Tibial nerve (tissue), 4 donors: ENCODE data around the gene SMIM7. TPM values are rescaled to one million over a fixed set of nuclear protein-coding genes. Genes with fewer than 3 reads are reported as not detected.
"Not testable (repeated sequence)": the region's sequence is repeated elsewhere in the genome, so short reads cannot be mapped to it uniquely, and the experiment has no call there.

ENCODE experiments used
- DNase-seq, 2 donors: peaks; one replicate each; pipeline ENCODE4 v3.0.0-alpha.2; 2019; ENCODE audit warnings: low spot score in 2 of 2
- H3K27ac ChIP-seq, 4 donors: fragments of 200-600 bp; sonication (generic) in 3 of 4; one replicate each; pipeline ENCODE4 v1.5.1; 2017 to 2019; ENCODE audit warnings: mild to moderate bottlenecking in 1 of 4
- H3K27me3 ChIP-seq, 2 donors: fragments of 200-600 bp; sonication (generic) in 1 of 2; one replicate each; pipeline versions ENCODE4 v1.5.1 to v1.6.0; 2017 to 2019
- H3K36me3 ChIP-seq, 3 donors: fragments of 200-600 bp; sonication (generic); one replicate each; pipeline ENCODE4 v1.5.1; 2018 to 2019
- H3K4me1 ChIP-seq, 4 donors: fragments of 200-600 bp; sonication (generic) in 3 of 4; one replicate each; pipeline ENCODE4 v1.5.1; 2017 to 2019
- H3K4me3 ChIP-seq, 4 donors: fragments of 200-600 bp; sonication (generic) in 3 of 4; one replicate each; pipeline ENCODE4 v1.5.1; 2017 to 2019; ENCODE audit warnings: mild to moderate bottlenecking in 1 of 4, moderate library complexity in 1 of 4
- H3K9me3 ChIP-seq, 4 donors: fragments of 200-600 bp; sonication (generic) in 3 of 4; one replicate each; pipeline ENCODE4 v1.5.1; 2017 to 2019
- EP300 ChIP-seq, 2 donors: sonication (generic); formaldehyde crosslinking; IDR thresholded peaks; one replicate each; pipeline ENCODE4 v1.6.1; 2017; ENCODE audit warnings: antibody characterized with exemption in 2 of 2, mild to moderate bottlenecking in 1 of 2
- POLR2A ChIP-seq, 2 donors: fragments of 450-650 bp; IDR thresholded peaks; one replicate each; pipeline ENCODE4 v1.6.1; 2017; ENCODE audit warnings: antibody characterized with exemption in 2 of 2, mild to moderate bottlenecking in 2 of 2, moderate library complexity in 2 of 2
- WGBS, 2 donors: methylation state at CpG; one replicate each; pipeline ENCODE4 v1.1.5; 2018; 5-methylcytosine and 5-hydroxymethylcytosine counted together
- total RNA-seq, 4 donors: library from RNA; depleted of rRNA; stranded (reverse); fragments of >200 nt; gene quantifications; one replicate each; pipeline ENCODE4 v1.1.0, GENCODE V29; 2016
- TF ChIP-seq, protein P1 (sequence below), 5 experiments: fragments of 200-600 bp in 3 of 5; fragments of 450-650 bp in 2 of 5; sonication (generic) in 3 of 5; IDR thresholded peaks; one replicate each; pipeline ENCODE4 v1.5.1; 2016 to 2019; ENCODE audit warnings: antibody characterized with exemption in 5 of 5, mild to moderate bottlenecking in 3 of 5, moderate library complexity in 2 of 5

SMIM7 gene
- total RNA-seq, 4 donors from 2014 or later: 105 to 175 (median 132) TPM

DNA sequence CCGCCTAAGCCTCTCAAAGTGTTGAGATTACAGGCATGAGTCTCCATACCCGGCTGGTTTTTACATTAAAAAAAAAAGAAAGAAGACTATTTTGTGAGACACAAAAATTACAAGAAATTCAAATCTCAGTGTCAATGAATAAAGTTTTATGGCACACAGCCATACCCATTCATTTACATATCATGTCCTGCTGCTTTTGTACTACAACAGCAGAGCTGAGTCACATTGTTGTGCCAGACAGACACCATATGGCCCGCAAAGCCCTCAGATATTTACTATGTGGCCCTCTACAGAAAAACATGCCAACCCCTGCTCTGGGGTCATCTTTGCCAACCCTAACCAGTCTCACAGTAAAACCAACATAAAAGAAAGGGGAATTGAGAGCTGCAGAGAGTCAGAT is 5.3 kb downstream of the SMIM7 start:
- peaks cover 4 to 84% (median 34%) of the 10 kb centered on the region in 3 donors for H3K36me3 ChIP-seq
- no peak overlapping the region for H3K27ac ChIP-seq
- WGBS, 2 donors: 66 to 74% methylated on average over 3 of the region's 3 CpGs
- no peaks in the 10 kb centered on the region for H3K9me3 ChIP-seq
- H3K4me1 ChIP-seq: peaks cover 0 to 54% (median 15%) of the 10 kb centered on the region in 4 donors
- H3K27me3 ChIP-seq: no peaks in the 10 kb centered on the region
- no peak overlapping the region for H3K4me3 ChIP-seq
- no peak for DNase-seq
- TF ChIP-seq, protein P1, sequence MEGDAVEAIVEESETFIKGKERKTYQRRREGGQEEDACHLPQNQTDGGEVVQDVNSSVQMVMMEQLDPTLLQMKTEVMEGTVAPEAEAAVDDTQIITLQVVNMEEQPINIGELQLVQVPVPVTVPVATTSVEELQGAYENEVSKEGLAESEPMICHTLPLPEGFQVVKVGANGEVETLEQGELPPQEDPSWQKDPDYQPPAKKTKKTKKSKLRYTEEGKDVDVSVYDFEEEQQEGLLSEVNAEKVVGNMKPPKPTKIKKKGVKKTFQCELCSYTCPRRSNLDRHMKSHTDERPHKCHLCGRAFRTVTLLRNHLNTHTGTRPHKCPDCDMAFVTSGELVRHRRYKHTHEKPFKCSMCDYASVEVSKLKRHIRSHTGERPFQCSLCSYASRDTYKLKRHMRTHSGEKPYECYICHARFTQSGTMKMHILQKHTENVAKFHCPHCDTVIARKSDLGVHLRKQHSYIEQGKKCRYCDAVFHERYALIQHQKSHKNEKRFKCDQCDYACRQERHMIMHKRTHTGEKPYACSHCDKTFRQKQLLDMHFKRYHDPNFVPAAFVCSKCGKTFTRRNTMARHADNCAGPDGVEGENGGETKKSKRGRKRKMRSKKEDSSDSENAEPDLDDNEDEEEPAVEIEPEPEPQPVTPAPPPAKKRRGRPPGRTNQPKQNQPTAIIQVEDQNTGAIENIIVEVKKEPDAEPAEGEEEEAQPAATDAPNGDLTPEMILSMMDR (IDR thresholded peaks at IDR 0.05): no peak
- TF ChIP-seq EP300 (IDR thresholded peaks at IDR 0.05) (no peak), POLR2A (IDR thresholded peaks at IDR 0.05) (no peak)

DNA sequence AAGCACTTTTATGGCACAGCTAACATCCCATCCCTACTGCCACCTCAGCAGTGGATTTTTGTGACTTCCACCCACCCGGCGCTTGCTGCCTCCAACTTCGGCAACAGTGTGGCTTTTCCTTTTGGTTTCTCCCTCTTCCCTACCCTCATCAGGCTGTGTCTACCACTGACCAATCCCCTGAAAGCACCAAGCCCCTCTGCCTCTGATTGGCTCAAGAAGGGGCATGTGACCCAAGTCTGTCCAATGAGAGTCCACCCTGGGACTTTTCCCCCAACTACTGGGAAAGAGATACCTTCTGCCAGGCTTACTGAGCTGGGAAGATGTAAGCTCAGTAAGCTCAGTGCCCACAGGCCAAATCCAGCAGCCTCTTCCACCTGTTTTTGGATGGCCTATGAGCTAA is 5.8 kb downstream of the SMIM7 start:
- peaks cover 0 to 54% (median 12%) of the 10 kb centered on the region in 4 donors for H3K4me1 ChIP-seq
- H3K27me3 ChIP-seq: no peaks in the 10 kb centered on the region
- TF ChIP-seq EP300 (IDR thresholded peaks at IDR 0.05): no peak
- TF ChIP-seq, protein P1 (IDR thresholded peaks at IDR 0.05): no peak
- no peak for TF ChIP-seq POLR2A (IDR thresholded peaks at IDR 0.05)
- no peaks in the 10 kb centered on the region for H3K9me3 ChIP-seq
- H3K4me3 ChIP-seq: no peak overlapping the region
- peaks cover 4 to 87% (median 34%) of the 10 kb centered on the region in 3 donors for H3K36me3 ChIP-seq
- H3K27ac ChIP-seq: no peak overlapping the region
- 91 to 93% methylated on average over 3 of the region's 3 CpGs for WGBS, 2 donors
- DNase-seq: no peak

DNA sequence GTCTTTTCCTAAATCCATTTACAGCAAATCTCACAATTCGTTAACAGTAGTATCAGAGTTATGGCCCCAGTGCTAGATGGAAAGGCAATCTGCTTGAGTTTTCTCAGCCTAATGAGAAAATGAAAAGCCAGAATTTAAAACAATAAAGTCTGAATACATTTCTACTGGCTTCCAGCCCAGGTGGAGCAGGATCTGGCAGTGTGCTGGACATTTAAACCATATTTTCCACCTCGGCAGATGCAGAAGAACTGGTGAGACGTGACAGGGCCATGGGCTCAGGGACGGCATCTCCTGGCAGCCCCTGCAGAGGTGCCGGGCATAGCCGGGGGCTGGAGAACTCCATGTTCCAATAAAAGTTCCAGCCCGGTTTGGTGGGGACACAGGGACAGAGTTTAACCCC is 7.1 kb downstream of the SMIM7 start:
- 68 to 70% methylated on average over 7 of the region's 7 CpGs for WGBS, 2 donors
- Histone ChIP-seq H3K36me3 (peaks cover 4 to 94% (median 34%) of the 10 kb centered on the region in 3 donors), H3K9me3 (no peaks in the 10 kb centered on the region), H3K27me3 (no peaks in the 10 kb centered on the region), H3K4me1 (peaks cover 0 to 42% (median 2%) of the 10 kb centered on the region in 4 donors), H3K4me3 (no peak overlapping the region), H3K27ac (no peak overlapping the region)
- TF ChIP-seq POLR2A (IDR thresholded peaks at IDR 0.05): no peak
- TF ChIP-seq EP300 (IDR thresholded peaks at IDR 0.05): no peak
- TF ChIP-seq, protein P1 (IDR thresholded peaks at IDR 0.05): no peak
- no peak for DNase-seq

DNA sequence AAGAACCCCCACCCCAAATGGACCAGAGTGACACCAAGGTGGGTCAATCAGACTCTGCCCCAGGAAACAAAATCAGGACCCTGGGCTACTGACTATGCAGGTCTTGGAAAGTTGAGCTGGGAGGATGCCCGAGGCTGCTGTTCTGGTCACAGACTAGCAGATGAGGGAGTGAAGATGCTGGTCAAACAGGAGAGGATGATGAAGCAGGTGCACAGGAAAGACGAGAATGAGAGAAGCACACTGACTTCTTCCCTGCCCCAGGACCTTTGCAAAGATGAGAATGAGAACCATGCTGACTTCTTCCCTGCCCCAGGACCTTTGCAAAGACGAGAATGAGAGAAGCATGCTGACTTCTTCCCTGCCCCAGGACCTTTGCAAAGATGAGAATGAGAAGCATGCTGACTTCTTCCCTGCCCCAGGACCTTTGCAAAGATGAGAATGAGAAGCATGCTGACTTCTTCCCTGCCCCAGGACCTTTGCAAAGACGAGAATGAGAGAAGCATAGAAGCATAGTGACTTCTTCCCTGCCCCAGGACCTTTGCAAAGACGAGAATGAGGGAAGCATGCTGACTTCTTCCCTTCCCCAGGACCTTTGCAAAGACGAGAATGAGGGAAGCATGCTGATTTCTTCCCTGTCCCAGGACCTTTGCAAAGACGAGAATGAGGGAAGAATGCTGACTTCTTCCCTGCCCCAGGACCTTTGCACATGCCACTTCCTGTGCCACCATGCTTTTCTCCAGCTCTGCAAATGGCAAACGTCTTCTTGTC is 8.3 kb downstream of the SMIM7 start:
- H3K27ac ChIP-seq, H3K9me3 ChIP-seq, H3K27me3 ChIP-seq, DNase-seq, H3K4me3 ChIP-seq: not testable (repeated sequence)
- peaks cover 0 to 29% (median 2%) of the 10 kb centered on the region in 4 donors for H3K4me1 ChIP-seq
- H3K36me3 ChIP-seq: peaks cover 0 to 92% (median 34%) of the 10 kb centered on the region in 3 donors
- 92% methylated on average over 8 of the region's 8 CpGs for WGBS, 2 donors

DNA sequence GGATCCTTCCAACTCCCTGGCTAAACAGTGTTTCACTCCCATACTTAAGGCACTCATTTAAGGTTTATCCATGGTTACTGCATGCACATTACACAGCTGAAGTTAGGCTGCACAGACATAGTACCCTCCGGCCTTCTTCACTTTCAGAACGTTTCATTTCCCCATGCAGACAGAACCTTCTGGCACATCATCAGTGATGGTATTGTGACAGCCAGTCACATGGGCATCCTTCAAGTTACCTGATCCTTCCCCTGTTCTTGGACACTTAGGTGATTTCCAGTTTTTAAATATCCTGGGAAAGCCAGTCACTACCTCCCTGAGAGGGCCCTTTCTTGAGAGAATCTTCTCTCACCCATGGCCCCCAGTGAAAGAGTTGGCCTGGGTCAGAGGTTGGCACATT is 9.1 kb downstream of the SMIM7 start:
- TF ChIP-seq, protein P1 (IDR thresholded peaks at IDR 0.05): no peak
- TF ChIP-seq POLR2A (IDR thresholded peaks at IDR 0.05): no peak
- TF ChIP-seq EP300 (IDR thresholded peaks at IDR 0.05): no peak
- no peaks in the 10 kb centered on the region for H3K27me3 ChIP-seq
- peaks cover 0 to 92% (median 29%) of the 10 kb centered on the region in 3 donors for H3K36me3 ChIP-seq
- H3K27ac ChIP-seq: no peak overlapping the region
- WGBS, 2 donors: 73 to 81% methylated on average over 2 of the region's 2 CpGs
- no peak for DNase-seq
- no peak overlapping the region for H3K4me3 ChIP-seq
- no peaks in the 10 kb centered on the region for H3K9me3 ChIP-seq
- peaks cover 0 to 29% (median 2%) of the 10 kb centered on the region in 4 donors for H3K4me1 ChIP-seq
